Fibroblast of pulmonary artery (primary cell): ENCODE measurements around the gene LRRFIP2.
A peak's percentile ranks its signal among the peaks of the same experiment; 100 is the strongest.

ENCODE experiments used
- DNase-seq: peaks from one replicate; pipeline ENCODE4 v3.0.0-alpha.2; 2010; ENCODE audit warnings: low read depth
- H3K4me3 ChIP-seq: replicated peaks from 2 replicates; pipeline ENCODE4 v1.5.1; 2011; ENCODE audit warnings: low read depth, mild to moderate bottlenecking, control low read depth, low read length, moderate library complexity
- TF ChIP-seq, protein P1 (sequence below): IDR thresholded peaks from 2 replicates; pipeline ENCODE4 v1.5.1; 2011; ENCODE audit warnings: mild to moderate bottlenecking, control low read depth, low read length, inconsistent platforms; ENCODE audit errors: missing control alignments

LRRFIP2 gene

DNA sequence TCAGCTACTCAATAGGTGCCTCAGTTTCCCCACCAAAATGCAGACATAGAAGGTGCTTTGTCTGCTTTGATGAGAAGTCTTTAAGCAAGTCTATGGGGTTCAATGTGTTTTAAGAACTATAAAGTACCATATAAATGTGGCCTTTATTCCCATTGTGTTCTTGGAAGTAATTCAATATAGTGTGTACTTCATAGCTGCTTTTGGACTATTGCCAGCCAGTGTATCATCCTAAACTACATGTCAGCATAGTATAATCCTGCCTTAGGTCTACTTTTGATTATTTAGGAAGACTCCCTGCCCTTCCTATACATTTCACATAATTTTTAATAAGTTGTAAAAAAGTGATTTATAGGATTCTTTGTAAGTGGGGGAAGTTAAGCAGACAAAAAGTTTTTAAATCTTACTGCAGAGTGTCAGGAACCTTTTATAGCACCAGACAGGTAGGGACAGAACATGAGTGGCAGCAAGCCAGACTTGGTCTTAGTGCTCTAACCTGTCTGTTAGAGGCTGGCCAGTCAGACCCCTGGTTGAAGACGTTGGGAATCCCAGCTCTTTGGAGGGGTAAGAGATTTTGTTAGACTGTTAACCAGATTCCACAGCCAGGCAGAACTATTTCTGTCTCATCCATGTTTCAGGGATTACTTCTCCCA lies 132.7 kb downstream of the LRRFIP2 start:
- no peak for DNase-seq
- TF ChIP-seq, protein P1, sequence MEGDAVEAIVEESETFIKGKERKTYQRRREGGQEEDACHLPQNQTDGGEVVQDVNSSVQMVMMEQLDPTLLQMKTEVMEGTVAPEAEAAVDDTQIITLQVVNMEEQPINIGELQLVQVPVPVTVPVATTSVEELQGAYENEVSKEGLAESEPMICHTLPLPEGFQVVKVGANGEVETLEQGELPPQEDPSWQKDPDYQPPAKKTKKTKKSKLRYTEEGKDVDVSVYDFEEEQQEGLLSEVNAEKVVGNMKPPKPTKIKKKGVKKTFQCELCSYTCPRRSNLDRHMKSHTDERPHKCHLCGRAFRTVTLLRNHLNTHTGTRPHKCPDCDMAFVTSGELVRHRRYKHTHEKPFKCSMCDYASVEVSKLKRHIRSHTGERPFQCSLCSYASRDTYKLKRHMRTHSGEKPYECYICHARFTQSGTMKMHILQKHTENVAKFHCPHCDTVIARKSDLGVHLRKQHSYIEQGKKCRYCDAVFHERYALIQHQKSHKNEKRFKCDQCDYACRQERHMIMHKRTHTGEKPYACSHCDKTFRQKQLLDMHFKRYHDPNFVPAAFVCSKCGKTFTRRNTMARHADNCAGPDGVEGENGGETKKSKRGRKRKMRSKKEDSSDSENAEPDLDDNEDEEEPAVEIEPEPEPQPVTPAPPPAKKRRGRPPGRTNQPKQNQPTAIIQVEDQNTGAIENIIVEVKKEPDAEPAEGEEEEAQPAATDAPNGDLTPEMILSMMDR: no peak
- H3K4me3 ChIP-seq: no peak overlapping the region

DNA sequence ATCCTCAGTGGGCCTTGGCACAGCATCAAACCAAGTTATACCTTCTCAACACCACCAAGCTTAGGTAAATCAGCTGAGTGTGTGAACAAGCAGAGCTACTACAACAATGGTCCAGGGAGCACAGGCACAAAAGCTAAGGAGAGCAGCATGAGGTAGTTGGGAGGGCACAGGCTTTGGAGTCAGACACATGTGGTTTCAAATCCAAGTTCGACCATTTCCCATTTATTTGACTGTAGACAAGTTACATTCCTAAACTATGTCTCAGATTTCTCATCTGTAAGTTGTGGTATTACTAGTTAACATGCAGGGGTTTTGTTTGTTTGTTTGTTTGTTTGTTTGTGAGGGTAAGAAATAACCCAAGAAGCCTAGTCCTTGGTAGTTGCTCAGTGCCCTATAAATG lies 134.2 kb downstream of the LRRFIP2 start:
- DNase-seq: no peak
- TF ChIP-seq, protein P1: no peak
- no peak overlapping the region for H3K4me3 ChIP-seq

DNA sequence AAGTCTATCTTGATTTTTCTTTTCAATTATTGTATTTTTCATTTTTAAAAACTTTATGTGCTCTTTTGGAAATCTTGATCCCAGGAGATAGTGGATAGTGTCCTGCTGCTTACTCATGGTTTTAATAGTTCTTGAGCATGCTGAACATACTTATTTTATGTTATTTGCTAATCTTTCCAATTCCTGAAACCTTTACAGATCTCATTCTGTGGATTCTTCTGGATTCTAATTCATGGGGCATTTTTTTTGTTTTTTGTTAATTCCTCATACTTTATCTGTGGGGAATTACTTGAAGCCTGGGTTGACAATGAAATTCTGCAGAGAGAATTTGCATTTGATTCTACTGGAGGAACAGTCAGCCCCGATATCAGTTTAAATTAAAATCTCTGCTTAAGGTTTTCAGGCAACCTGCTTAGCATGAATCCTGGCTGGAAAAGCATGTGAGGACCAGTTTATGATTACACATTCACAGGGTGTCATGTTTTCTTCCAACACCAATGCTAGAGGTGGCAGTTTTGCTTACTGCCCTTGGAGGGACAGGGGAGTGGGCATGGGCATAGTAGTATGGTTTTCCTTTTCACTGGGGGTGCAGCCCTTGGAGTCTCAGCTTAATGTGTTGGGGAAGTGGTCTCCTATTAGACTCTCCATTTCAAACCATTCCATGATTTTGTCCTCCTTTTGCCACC lies 135.1 kb downstream of the LRRFIP2 start:
- H3K4me3 ChIP-seq: no peak overlapping the region
- no peak for DNase-seq
- TF ChIP-seq, protein P1: no peak

DNA sequence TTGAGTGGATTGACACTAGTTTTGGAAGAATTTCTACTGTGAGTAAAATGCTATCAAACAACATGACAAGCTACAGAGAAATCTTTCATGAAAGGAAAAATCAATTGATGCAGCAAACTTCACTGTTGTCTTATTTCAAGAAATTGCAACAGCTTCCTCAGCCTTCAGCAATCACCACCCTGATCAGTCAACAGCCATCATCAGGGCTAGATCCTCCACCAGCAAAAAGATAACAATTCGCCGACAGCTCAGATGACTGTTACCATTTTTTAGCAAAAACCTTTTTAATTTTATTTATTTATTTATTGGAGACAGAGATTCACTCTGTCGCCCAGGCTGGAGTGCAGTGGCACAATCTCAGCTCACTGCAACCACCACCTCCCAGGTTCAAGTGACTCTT lies 137.0 kb downstream of the LRRFIP2 start:
- DNase-seq: no peak
- TF ChIP-seq, protein P1: no peak
- H3K4me3 ChIP-seq: no peak overlapping the region

DNA sequence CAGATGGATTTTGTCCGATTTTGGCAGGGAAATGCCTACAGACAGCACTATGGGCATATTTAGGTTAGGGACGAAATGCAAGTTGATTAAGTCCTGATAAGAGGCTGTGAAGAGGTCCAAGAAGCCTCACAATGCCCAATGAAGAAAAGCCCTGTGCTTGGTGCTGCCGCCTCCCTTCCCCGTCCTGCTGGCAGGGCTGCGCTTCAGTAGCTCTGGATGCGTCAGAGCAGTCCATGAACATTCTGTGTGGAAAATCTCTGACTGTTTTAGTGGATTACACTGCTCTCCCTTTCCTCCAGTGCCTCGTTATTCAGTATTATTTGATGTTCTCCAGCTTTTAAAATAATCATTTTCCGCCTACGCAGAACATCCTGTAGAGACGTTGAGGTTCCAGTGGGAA lies 141.4 kb downstream of the LRRFIP2 start:
- peak; percentile 55 for DNase-seq
- TF ChIP-seq, protein P1: no peak
- H3K4me3 ChIP-seq: no peak overlapping the region

DNA sequence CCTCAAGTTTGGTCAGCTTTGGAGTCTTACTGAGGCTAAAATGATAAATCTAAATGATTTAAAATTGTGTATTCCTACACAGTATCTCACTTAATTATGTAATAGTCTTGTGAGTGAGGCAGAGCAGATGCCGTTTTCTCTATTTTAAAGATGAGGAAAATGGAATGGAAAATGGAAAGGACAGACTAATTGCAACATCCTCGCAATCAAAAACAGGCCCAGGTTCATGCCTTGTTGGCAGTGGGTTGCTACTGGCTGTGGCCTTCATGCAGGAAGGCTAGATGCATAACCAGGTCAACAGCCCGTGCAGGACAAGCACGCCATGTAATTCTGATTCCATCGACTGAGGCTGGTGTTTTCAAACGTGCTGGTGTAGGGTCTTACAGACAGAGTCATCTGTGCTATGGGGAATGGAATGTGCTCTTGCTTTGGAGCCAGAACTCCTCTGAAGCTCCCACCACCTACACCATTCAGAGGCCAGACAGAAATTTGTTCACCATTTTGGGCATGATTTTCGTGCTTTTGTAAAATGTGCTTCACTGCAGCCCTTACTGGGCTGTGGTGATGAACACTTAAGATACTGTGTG lies 143.2 kb downstream of the LRRFIP2 start:
- no peak for DNase-seq
- TF ChIP-seq, protein P1: no peak
- no peak overlapping the region for H3K4me3 ChIP-seq

DNA sequence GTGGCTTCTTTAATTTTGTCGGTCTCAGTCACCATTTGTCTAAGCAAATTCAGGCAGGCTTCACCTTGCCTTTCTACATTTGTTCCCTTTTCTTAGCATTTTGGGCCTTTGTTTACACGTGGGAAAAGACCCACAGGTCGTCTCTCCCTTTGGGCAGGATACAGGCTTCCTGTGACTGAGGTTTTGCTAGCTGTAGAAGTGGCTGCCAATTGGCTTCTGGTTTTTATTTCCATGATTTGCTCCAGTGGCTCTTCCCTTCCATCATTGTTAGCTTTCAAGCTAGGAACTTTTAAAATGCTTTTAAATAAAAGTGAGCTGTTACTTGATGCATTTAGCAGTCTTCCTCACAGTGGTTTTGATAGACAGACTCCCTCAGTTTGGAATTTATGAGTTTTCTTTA lies 143.8 kb downstream of the LRRFIP2 start:
- DNase-seq: no peak
- TF ChIP-seq, protein P1: no peak
- H3K4me3 ChIP-seq: no peak overlapping the region
